GM03348 (cell line): ENCODE data around the gene ZFYVE28.

Experiments used
- DNase-seq: peaks from one replicate; pipeline ENCODE4 v3.0.0; 2012; ENCODE audit warnings: low spot score

Gene ZFYVE28

DNA sequence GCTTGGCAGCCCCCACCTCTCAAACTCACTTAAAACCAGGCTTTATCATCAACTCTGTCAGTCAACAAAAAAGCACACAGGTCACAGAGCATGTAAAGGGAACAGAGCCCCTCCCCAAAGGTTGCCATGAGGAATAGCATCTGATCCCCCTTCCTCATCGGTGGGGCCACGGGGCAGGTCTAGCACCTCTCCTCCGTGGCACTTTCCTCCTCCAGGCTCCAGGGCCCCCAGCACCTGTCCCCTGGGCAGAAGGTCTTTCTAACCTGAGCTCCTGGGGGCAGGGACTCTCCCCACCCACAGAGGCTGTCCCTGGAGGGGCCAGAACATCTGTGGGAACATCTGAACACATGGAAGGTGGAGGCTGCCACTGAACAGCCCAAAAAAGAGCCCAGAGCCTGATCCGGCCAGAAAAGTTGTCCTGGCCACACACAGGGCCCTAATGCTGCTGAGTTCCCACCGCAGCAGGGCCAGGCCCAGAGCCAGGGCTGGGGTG is 65.7 kb downstream of the ZFYVE28 start:
- DNase-seq: no peak

DNA sequence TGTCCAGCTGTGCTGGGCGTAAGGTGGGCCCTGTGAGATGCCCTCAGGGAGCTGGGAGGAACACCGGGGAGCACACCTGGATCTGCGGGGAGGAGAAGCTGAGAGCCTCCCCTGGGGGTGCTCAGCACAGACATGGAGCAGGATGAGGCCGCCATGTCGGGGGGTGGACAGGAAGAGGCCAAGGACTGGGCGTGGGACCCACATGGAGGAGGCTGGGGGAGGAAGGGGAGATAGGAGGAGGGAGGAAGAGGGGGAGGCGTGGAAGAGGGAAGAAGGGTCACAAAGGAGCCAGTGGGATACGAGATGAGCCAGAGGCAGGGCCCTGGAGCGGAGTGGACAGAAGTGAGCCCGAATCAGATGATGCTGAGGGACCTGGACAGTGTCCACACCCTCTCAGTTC is 66.3 kb downstream of the ZFYVE28 start:
- DNase-seq: no peak

DNA sequence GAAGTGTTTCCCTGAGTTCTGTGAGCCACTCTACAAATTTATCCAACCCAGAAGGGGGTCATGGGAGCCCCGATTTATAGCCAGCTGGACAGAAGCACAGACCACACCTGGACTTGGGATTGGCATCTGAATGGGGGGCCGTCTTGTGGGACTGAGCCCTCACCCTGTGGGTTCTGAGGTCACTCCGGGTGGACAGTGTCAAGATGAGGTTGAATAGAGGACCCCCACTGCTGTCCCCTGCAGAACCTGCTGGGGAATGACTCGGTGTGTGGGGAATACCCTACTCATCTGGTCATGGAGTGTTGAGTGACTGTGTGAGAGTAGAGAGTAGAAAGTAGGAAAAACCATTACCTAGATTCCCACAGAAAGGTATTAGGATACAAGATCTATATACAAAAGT is 67.5 kb downstream of the ZFYVE28 start:
- no peak for DNase-seq

DNA sequence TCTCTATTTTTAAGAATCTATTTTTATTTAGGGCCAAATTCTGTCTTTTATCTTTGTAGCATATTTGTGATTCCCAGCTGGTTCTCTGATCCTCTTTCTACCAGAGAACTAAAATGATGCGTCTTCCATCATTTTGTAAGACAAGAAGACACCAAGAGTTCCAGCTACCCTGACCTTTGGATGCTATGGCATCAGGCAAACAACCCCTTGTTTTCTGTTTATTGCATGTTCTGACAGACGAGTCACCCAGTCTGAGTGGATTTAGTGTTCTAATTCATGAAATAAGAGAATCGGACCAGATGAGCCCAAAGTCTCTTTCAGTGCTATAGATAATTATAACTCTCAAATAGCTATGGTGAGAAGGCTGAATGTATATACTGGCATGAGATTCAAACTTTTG is 69.7 kb downstream of the ZFYVE28 start:
- DNase-seq: no peak

DNA sequence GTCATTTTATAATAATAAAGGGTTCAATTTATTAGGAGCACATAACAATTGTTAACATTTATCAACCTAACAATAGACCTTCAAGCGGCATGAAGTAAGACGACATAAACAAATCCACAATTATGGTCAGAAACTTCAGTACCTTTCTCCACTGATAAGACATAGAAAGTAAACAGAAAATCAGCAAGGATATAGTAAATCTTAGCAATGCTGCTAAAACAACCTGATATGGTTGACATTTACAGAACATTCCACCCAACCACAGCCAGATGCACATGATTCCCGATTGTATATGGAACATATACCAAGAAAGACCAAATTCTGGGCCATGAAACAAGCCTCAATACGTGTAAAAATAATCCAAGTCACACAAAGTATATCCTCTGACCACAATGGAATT is 71.3 kb downstream of the ZFYVE28 start:
- DNase-seq: no peak

DNA sequence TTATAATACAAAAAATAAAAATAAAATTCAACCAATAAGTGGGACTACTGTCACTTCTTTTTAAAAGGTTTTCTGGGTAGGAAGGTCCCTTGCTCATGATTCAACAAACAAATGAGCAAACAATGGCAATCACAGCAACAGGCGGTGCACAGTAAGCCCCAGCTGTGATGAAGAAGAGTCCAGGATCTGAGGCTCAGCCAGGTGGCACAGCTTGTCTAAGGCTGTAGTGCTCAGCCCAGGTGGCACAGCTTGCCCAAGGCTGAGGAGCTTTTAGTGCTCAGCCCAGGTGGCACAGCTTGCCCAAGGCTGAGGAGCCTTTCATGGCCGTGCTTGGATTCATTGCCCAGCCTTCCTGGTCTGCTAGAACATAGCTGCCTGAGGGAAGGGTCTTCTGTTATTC is 75.0 kb downstream of the ZFYVE28 start:
- no peak for DNase-seq

DNA sequence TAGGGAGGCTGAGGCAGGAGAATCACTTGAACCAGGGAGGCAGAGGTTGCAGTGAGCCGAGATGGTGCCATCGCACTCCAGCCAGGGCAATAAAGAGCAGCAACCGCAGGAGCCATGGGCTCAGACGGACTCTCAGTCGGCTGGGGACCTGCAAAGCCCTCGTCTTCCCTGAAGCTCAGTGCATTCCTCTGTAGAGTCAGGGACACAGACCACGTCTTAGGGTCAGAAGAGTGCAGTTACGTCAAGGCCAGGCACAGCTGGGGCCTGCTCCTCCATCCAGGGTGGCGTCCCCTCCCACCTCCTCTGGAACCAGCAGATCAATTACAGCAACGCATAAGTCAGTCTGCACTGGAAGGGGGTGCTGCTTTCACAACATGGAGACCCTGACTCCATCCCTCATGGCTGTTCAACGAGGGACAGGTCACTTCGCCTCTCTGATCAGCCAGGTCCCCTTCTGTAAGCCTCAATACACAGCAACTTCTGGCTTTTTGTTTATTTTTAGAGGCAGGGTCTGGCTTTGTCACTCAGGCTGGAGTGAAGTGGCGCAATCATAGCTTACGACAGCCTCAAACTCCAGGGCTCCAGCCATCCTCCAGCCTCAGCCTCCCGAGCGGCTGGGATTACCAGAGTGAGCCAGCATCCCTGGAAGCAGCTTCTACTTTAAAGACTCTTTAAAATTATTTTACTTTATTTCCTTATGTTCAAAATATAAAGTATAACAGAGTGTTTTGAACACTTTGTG is 76.4 kb downstream of the ZFYVE28 start:
- DNase-seq: no peak

DNA sequence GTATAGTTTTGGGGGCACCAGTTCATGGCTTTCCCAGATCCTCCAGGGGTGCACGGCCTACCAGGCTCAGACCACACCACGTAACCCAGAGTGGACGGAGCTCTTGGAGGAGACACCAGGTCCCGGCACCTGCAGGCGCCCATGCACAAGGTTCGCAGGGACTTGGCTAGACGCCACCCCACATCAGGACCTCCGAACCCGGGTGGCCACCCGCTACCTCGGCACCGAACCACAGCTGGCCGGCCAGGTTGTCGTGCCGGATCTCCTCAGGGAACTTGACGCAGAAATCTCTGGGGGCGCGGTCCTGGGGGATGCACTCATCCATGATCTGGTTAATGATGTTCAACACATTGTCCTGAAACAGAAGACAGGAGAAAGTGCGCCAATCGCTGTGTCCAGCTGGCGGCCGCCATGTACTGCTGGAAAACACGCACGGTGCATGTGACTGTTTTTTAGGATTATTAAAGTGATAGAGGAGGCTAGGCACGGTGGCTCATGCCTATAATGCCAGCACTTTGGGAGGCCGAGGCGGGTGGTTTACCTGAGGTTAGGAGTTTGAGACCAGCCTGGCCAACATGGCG is 77.1 kb downstream of the ZFYVE28 start:
- no peak for DNase-seq

DNA sequence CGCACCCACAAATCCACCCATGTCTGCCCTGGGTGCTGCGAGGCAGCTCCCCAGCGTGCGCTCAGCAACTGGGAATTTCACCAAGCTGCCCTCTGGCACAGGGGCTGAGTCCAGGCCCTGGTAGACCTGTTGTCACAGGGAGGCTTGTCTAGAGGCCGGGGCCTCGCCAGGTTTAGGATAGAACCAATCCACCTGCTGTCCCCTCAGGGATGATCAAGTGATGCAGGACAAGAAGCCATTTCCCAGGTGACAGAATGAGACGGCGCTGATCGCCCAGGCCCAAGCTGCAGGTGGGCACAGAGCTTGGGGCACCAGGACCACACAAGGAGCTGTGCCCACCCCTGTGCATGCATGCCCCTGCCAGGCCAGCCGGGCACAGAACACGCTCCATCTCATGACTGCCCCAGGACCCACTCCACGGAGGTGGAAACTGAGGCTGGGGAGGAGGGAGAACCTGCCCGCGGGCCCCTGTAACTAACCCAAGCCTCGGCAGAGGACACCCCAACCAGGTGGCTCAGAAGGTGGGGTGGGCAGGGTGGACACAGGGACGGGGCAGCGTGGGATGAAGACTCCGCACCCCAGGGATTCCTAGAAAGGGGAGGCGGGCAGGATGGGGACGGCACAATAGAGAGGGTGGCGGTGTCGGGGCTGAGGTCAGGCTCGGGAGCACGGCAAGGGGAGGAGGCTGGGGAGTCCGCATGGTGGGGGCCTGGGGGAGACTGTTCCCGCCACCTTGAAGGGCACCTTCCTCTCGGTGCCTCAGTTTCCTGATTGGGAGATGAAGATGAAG is 78.0 kb downstream of the ZFYVE28 start:
- no peak for DNase-seq

DNA sequence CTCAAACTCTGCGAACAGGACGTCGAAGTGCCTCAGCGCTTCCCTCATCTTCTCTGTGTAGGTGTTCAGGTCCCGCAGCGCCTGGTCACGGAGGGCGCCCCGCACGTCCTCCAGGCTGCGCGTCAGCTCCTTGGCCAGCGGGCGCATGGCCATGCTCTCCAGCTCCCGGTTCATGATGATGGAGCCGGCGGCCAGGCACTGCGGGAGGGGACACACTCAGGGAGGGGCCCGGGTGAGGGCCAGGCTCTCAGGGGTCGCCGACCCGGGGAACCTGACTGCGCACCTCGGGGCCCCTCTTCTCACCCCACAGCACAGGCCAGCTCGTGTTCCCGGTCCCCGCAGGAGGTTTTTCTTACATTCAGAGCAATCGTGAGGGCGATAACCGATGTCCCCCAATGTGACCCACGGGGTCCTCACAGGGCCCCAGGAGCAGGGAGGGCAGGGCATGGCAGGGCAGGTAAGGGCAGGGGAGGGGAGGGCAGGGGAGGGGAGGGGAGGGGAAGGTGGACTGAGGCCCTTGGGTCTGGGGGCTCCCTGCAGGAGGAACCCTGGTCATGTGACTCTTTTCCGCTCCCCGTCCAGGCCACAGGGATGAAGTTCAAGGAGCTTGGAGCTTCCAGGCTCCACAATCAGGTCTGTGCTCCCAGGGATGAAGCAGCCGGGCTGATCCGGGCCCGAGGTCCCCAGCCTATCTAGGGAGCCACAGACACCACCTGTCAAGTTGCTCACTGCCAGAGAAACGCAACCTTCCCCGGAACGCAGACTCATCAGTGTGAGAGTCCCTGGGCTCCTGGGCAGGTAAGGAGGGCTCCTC is 78.8 kb downstream of the ZFYVE28 start:
- DNase-seq: no peak

DNA sequence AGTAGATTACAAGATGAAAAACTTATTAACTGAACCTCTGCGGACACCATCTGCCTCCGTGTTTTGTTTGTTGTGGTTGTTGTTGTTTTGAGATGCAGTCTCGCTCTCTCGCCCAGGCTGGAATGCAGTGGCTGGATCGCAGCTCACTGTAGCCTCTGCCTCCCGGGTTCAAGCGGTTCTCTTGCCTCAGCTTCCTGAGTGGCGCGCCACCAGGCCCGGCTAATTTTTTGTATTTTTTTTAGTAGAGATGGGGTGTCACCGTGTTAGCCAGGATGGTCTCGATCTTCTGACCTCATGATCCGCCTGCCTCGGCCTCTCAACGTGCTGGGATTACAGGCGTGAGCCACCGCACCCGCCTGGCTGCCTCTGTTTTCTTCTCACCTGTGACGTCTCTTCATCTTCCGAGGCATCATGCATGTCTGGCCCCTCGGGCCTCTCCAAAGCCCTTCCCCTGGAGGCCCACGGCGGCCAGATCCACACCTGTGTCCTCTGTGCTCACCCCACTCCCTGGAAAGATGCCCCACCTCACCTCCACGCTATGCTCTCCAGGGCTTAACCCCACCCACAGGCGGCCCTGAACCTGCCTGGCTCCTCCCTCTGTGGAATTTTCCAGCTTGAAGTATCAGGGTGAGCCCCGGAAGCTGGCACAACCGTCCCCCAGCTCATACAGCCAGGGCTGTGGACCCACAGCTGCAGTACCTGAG is 79.5 kb downstream of the ZFYVE28 start:
- DNase-seq: no peak

DNA sequence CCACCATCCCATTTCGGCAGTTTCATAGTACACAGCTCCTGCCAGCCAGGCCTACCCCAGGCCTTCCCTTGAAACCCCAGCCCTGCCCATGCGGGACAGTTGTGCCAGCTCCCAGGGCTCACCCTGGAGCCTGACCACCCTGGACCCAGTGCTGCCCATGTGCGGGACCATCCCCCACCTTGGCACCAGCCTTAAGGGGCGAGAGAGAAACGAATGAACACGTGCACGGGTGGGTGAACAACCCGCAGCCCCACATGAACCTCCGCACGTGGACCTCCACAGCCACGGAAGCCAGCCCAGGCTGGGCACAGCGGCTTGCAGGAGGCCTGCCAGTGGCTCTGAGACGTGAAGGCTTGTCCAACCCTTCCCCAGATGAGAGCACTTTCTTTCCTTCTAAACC is 80.5 kb downstream of the ZFYVE28 start:
- DNase-seq: no peak

DNA sequence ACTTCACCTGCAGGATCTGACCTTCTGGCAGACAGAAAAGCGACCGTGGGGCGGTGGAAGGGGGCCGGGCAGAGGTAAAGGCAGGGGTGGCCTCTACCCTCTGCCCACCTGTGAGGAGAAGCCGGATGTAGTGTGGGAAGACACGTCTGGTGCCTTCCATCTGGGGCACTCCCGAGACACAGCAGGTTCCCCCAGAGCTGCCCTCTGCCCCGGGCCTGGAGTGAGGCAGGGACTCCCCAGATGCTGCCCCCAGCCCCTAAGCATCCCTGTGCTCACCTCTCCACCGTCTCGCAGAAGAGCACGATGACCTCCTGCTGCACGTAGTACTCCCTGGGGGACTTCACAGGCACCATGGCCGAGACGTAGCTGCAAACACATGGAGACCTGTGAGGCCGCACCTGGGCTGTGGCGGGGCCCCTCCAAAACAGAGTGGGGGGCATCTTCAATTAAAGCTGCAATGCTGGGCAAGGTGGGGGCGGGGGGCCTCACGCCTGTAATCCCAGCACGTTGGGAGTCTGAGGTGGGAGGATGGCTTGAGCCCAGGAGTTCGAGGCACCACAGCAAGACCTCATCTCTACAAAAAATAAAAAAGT is 81.2 kb downstream of the ZFYVE28 start:
- no peak for DNase-seq

DNA sequence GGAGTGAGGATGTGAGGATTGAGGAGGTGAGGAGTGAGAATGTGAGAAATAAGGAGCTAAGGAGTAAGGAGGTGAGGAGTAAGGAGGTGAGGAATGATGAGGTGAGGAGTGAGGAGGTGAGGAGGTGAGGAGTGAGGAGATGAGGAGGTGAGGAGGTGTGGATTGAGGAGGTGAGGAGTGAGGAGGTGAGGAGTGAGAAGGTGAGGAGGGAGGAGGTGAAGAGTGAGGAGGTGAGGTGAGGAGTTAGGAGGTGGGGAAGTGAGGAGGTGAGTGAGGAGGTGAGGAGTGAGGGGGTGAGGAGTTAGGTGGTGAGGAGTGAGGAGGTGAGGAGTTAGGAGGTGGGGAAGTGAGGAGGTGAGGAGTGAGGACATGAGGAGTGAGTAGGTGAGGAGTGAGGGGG is 81.8 kb downstream of the ZFYVE28 start:
- DNase-seq: no peak

DNA sequence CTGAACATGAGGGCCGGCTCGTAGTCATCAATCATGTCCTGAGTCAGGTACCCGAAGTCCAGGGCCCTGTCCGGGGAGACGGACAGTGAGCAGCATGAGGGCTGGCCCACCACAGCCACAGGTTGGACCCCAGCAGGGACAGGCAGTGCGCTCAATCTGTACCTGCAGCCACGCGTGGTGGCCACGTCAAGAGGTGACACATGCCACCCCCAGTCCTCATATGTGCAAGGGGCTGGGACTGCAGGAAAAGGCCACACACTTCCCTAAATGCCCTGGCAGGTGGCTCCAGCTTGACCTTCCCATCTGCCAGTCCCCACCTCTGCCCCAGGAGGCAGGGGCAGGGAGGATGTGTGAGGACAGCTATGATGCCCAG is 82.7 kb downstream of the ZFYVE28 start:
- no peak for DNase-seq

DNA sequence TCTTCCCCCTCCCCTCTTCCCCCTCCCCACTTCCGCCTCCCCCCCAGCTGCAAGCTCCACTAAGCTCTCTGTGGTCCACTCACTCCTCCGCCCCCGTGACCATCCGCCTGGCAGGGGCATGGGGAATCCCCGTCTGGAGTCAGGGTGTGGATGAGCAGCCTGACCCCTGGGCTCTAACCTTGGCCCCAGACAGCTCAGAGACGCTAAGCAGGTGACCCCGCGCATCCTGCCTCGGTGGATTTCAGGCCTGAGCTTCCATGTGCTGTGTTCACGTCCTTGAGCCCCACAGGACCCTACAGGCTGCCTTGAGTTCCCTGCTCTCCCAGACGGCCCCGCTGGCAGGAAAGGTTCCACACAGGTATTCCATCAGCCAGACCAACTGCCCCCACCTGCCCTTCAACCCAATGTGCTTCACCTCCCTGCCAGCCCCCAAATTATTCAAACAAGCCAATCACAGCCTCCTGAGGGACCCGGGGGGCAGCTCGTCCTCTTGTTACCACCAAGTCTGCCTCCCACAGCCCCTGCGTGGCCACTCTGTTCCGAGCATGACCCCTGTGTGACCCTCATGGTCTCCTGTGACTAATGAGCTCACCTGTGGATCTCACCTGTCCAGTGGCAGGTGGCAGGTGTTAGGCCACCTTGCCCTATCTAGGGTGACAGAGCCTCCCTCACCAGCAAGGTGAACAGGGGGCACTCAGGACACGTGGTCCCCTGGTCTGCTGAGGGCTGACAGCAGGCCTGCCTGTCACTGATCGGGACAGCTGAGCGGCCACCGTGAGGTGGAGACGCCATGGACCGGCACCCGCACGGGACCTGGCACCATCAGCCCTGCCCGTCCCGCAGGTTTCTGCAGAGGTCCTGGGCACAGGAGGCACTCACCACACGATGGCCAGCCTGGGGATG is 83.4 kb downstream of the ZFYVE28 start:
- no peak for DNase-seq

DNA sequence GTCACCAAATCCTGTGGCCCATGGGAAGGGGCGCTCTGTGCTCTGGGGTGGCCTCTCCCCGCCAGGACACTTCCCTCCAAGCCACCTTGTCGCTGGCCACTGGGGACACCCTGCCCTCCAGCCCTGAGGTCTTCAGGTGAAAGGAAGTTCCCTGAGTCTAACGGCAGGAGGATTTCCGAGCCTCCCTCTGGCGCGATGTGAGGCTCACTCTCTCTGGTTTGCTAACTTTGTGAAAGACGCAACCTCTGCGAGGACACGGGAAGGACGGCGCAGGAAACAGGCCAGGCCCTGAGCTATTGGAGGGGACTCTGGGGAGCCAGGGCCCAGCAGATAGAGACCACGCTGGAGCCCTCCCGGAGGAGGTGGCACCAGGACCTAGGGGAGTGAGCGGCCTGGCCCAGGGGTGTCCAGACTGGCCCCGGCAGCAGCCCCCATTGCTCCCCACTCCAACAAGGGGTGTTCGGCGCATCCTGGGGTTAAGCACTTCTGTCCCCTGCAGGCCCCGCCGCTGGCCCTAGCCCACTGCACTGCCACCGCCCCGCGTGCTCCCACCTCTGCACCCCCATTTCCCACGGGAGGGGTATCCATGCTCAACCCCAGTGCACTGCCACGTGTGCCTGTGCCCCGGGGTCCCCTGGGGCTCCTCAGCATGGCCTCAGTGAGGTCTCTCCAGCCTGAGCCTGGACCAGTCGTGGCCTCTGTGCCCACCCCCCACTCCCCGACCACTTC is 84.4 kb downstream of the ZFYVE28 start:
- no peak for DNase-seq

DNA sequence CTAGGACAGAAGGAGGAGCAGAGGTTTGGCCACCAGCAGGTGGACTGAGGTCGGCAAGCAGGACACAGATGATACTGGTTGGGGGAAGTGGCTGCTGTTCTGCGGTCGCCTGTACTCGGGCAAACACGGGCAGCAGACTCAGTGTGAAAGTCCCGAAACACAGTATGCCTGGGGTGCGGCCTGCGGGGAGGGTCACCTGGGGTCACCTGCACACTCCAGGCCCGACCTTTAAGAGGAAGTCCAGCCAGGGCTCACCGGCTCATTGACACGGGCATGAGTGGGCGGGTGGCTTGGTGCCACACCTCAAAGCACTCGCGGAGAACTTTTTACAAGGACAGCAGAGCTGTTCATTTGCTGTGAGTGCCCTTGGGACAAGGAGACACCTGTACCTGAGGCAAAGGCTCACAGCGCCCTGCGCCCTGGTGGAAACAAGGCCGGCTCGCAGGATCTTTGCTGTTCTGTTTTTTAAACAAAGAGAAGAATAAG is 85.0 kb downstream of the ZFYVE28 start:
- DNase-seq: no peak

DNA sequence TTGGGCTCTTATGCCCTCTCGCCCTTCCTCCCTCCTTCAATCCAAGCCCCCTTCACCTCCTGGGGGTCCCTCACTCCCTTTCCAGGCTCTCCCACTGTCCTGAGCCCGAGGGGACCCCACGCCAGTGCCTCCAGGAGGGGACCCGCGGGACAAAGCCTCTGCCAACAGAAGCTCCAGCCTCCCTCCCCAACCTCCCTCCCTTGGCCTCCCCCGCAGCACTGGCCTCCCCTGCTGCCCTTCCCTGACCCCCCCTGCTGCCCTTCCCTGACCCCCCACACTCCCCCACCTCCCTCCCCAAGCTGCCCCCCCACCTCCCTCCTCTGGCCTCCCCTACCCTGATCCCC is 85.5 kb downstream of the ZFYVE28 start:
- DNase-seq: no peak
